Tibial nerve (tissue), 4 donors: Measurements from ENCODE around the gene IRF4.

Experiments
- EP300 ChIP-seq, 2 donors: sonication (generic); formaldehyde crosslinking; IDR thresholded peaks; one replicate each; pipeline ENCODE4 v1.6.1; 2017; ENCODE audit warnings: antibody characterized with exemption in 2 of 2, mild to moderate bottlenecking in 1 of 2
- TF ChIP-seq, protein P1 (sequence below), 5 experiments: fragments of 200-600 bp in 3 of 5; fragments of 450-650 bp in 2 of 5; sonication (generic) in 3 of 5; IDR thresholded peaks; one replicate each; pipeline ENCODE4 v1.5.1; 2016 to 2019; ENCODE audit warnings: antibody characterized with exemption in 5 of 5, mild to moderate bottlenecking in 3 of 5, moderate library complexity in 2 of 5

DNA sequence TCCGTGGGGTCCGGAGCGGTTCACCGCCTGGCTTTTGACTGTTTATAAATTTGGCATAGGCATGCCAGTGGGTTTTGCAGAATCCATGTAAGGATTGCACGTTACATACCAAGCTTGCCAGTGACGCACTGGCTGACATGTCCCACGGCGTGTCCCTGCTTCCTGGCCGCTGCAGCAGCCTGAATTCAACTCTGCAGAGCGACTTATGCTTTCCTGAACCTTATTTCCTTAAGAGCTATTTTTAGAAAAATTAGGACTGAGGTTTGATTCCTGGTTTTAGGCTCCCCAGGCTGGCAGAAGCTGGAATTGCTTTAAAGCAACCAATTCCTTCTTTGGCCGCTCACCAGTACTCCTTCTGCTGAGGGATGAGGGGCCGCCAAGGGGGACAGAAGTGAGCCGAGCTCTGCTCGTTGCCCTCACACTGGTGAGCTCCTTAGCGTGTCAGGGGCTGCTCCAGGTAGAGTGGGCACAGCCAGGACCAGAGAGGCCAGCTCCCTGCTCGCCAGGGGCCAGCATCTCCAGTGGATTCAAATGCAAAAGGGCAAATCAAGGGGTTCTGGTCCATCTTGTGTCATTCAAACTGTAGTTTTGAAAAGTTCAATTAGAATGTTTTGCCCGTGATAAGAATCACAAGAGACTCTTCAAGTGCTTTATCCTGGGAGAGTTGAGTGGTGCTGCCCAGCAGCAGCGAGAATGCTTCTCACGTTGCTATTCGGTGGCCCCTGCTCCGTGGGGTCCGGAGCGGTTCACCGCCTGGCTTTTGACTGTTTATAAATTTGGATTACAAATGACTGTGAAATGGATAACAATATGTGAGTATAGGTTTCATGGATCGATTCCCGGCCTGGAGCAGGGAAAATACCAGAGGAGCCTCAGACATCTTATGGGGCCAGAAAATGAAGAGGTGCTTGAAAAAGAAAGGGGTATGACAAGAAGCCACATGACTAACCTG lies 17.5 kb upstream of the IRF4 start:
- TF ChIP-seq, protein P1, sequence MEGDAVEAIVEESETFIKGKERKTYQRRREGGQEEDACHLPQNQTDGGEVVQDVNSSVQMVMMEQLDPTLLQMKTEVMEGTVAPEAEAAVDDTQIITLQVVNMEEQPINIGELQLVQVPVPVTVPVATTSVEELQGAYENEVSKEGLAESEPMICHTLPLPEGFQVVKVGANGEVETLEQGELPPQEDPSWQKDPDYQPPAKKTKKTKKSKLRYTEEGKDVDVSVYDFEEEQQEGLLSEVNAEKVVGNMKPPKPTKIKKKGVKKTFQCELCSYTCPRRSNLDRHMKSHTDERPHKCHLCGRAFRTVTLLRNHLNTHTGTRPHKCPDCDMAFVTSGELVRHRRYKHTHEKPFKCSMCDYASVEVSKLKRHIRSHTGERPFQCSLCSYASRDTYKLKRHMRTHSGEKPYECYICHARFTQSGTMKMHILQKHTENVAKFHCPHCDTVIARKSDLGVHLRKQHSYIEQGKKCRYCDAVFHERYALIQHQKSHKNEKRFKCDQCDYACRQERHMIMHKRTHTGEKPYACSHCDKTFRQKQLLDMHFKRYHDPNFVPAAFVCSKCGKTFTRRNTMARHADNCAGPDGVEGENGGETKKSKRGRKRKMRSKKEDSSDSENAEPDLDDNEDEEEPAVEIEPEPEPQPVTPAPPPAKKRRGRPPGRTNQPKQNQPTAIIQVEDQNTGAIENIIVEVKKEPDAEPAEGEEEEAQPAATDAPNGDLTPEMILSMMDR (IDR thresholded peaks at IDR 0.05), result peak in 1 of 5 experiments; percentile 13
- no peak for TF ChIP-seq EP300 (IDR thresholded peaks at IDR 0.05)
